Muscle of arm (tissue), 12 donors: ENCODE results near the gene RAD51B. TPM values are rescaled to one million over a fixed set of nuclear protein-coding genes. Genes with fewer than 3 reads are reported as not detected.

Source experiments
- DNase-seq: peaks from one replicate; pipeline ENCODE4 v3.0.0-alpha.2; 2013
- polyA plus RNA-seq, 12 donors: library from polyadenylated mRNA; unstranded; fragments of 120-200 nt; gene quantifications; one replicate each; pipeline ENCODE4 v1.2.1, GENCODE V29; 2013; ENCODE audit not compliant: insufficient read length in 12 of 12

Gene RAD51B
- polyA plus RNA-seq, 12 donors = 6.3 to 13.1 (median 9.7) TPM; not detected in 2

DNA sequence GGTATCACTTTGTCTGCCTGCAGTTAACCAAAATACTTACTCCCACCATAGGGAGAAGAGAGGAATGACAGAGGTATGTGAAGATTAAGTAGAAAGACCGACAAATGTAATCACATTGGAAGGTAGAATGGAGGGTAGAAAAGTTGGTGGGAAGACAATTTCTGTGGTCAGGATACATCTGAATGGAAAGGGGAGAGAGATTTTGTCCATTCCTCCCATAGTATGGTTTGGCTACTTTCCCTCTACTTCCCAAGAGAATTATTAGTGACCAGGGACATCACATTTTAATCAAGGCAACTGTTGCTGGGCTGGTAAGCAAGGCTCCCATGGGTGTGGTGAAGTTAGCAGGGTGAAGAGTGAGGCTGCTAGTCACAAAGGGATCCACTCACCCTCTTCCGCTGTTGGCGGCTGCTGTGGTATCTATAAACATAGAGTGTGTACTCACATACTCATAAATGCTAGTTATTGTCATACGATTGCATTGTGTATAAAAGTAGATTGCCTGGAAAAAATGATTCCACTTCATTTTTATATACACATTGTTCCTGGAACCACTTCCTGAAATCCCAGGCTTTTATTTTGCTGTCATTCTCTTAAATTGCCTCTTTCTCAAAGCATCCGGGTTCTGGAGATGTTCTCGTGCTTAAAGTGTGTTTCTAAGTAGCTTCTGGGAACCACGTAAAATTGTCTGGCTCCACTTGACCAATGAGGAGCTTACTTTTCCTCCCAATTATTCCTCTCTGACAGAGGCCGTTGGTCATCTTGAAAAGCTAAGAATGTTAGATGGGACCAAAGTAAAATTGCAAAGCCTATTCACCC lies 560.1 kb downstream of the RAD51B start:
- no peak for DNase-seq

DNA sequence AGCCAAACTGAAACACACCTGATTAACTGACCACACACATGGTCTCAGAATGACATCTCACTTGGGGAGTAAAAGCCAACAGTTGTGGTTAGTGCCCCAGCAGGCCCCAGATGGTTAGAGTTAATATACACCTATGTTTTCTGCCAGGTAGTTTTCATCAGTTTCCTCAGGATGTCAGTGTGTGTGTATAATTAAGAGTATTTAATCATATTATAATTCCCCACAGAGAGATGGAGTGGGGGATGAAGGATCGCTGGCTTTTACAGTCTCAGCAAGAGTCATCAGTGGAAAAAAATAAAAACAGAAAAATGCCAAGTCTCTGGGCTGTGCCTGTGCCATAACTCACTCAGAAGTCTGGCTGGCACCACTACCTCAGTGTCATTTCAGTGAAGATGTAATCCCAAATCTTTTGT lies 560.8 kb downstream of the RAD51B start:
- no peak for DNase-seq

- DNase-seq = no peak
Measured at GRCh38 chr14:68384335-68384734, 564.8 kb downstream of the RAD51B start.

DNA sequence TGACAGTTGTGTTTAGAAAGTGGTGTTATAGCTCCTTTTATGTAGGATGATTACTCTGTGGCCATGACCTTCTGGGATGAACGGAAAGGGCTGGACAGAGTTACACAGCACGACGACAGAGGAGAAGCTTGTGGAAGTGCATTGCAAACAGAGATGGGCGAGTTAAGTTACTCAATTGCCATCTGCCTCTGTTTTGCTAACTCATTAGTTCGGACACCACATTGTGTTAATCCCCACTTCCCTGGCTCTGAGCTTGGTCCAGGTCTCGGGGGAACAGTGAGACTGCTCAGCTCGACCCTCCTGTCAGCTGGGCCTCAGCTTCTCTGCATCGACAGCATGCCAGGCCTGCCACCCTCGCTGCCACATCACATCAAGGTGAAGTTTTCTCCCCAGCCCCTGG lies 565.3 kb downstream of the RAD51B start:
- no peak for DNase-seq

GRCh38 chr14:68386446-68386845 lies 566.9 kb downstream of the RAD51B start:
- no peak for DNase-seq

- DNase-seq = no peak
Measured at GRCh38 chr14:68386950-68387779, 567.6 kb downstream of the RAD51B start.

GRCh38 chr14:68389943-68390342 lies 570.4 kb downstream of the RAD51B start:
- peak; percentile 82 for DNase-seq

DNA sequence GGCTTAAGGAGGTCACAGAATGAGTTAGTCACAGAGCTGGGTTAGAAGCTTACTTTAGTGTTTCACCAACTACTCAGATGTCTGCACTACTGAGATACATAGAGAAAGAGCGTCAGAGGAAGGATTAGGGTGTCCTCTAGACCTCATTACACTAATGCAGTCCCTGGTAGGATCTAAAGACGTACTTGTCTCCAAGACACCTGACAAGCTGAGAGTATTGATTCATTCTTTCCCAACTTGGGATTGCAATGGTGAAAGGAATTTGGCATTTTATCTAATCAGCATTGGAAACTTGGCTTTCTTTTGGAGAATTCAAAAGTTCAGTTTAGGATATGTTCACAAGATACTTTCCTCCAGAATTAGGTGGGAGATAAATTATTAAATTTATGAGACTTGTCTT lies 571.2 kb downstream of the RAD51B start:
- DNase-seq = peak; percentile 68

GRCh38 chr14:68391311-68392014 lies 571.9 kb downstream of the RAD51B start:
- peak; percentile 89 for DNase-seq

DNA sequence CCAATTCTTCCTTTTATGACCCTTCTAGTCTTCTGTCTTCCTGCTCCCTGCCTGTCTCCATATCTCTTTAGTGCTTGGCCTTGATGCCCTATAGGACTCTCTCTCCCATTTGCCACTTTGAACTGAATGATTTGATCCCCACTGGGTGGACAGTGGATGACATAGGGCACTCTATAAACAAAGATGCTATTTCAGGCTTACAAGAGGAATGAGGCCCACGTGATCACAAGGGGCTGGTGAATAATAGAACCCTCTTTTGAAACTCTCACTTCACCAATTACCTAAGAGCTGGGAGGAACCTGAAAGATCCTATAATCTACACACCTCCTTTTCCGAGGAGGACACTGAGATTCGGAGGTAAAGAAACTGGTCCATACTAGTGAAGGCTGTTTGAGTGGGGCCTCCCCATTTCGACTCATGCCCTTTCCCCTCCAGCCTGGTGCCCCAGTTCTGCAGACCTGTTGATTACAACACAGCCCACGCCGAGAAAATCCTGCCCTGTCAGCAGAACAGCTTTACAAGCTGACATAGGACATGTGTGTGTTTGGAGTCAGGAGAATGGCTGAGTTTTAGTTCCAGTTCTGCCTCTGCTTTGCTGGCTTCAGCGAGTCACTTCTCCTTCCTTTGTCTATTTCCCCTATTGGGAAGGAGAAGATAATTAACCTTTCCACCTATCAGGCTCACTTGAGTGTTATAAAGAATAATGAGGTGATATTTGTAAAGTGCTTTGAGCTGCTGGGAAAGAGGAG lies 573.0 kb downstream of the RAD51B start:
- no peak for DNase-seq

GRCh38 chr14:68393259-68393658 lies 573.7 kb downstream of the RAD51B start:
- DNase-seq = no peak

DNA sequence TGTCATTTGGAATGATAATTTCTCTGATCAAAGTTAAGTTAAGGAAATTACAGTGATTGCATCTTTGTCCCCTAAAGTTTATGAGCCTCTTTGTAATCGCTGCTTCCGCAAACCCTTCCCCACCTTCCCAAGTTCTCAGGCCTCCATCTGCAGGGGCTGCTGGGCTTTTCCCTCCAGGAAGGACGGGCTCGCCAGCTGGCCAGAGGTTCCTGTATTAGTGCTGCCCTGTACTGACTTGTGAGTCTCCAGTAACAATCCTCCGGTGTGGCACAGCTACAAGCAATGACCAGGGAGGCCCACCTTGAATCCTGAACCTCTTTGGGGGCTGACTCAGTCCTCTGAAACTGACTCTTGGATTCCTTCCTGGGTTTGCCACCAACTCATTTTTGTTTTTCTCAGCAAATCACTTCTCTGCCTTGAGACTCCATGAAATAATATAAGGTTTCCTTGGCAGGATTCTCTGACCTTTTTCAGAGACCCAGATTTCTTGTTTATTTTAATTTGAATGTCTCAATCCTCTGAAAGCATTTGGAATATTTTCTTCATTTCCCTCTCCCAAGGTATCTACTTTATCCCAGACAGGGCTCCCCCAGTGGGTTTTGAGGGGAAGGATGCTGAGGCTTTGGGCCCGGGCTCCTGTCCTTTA lies 574.7 kb downstream of the RAD51B start:
- DNase-seq = no peak

DNA sequence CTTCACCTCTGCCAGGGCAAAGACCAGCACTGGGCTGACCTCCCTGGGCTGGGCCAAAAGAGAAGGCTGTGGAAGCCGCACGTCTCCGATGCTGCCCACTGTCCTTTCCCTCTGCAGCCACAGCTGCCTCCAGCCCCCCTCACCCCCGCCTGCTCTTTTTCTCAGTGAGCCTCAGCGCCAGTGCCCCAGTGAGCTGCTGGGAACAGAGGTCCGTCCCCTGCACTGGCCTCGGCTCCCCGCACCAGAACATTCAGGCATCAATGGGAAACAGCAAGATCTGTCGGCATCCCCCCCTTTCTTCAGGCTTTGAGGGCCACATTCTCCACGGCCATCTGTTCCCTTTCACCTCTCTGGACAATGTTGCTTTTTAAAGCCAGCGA lies 575.2 kb downstream of the RAD51B start:
- DNase-seq = no peak

DNA sequence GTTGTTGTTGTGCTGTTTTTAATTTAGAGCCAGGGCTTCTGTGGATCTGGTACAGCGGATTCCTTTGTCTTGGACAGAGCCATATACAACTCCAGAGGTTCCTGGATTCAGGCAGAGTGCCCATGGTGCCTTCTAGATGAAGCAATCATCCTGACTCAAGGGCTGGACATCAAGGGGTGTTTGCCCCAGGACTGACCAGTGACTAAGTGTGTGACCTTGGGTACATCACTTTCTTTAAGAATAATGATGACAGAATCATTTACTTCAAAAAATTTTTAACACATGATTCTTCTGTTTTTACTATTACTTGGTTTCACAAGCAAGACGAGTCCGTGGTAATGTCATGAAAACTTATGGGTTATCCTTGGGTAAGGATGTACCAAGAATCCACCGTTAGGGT lies 576.0 kb downstream of the RAD51B start:
- DNase-seq = no peak

GRCh38 chr14:68396461-68396860 lies 576.9 kb downstream of the RAD51B start:
- no peak for DNase-seq

DNA sequence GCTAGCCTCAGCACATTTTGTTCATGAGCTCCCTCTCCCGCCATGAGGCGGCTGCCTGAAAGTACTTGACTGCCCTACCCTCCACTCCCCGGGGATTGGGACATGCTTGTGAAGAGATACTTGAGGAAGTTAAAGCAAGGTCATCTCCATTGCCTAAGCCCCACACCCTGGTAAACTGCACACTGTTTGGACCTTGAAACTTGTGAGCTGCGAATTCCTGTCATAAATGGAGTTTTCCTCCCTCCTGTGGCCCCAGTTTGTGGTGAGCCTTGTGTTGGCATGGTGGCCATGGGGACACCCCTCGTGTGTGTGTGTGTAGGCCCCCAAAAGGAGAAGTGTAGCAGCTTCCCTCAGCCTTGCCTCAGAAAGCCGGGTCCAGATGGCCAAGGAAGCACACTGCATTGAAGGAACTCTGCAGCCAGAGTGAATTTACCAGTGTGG lies 577.8 kb downstream of the RAD51B start:
- no peak for DNase-seq

DNA sequence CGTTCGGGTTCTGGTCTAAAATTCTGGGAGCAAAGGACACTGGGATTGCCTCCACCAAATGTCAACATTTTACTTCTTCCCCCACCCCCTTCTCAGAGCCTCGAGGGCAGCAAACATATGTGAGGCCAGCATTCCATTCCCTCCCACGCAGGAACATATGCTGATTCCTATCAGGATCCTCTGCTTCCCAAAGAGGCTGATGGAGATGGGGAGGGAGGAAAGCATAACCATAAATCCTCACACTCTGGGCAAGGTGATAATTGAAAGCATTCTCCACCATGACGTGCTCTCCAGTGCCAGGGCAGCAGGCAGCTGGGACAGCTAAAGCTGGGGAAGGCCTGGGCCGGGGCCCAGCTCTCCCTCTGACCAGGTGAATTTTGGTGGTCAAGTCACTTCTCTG lies 578.2 kb downstream of the RAD51B start:
- no peak for DNase-seq

DNA sequence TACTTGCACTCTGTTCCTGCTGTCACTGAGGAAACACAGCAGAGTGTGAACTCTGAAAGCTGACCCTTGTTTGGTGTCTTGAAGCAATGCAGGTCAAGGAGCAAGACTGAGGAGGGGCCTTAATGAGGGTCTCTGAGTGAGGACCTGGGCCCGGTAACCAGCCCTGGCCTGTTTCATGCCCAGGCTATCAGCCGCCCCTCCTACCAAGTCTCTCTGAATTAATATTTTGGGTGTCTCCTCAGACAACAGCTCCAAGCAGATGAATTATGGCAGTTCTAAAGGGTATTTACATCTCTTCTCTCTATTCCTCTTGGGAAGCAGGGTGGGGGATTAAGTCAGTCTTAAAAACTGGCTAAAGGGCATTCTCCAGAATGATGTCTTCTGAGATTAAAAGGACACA lies 578.8 kb downstream of the RAD51B start:
- no peak for DNase-seq

GRCh38 chr14:68399971-68400370 lies 580.4 kb downstream of the RAD51B start:
- no peak for DNase-seq

GRCh38 chr14:68401317-68401716 lies 581.7 kb downstream of the RAD51B start:
- no peak for DNase-seq

- DNase-seq = no peak
Measured at GRCh38 chr14:68401855-68402254, 582.3 kb downstream of the RAD51B start.
